ENCODE results near the gene GH2.
A peak's percentile ranks its signal among the peaks of the same experiment; 100 is the strongest.

GH2 gene

GRCh38 chr17:63837962-63838600 is 43.7 kb downstream of the GH2 start:
- DNase-seq (ENCODE audit: low spot score) (no peak), ATAC-seq (ENCODE audit: low read depth) (no peak)
- Histone ChIP-seq H3K27ac (ENCODE audit: poor library complexity, severe bottlenecking) (peak overlapping the region; percentile 69), H3K36me3 (ENCODE audit: low read depth) (peaks cover 38% of the 10 kb centered on the region), H3K27me3 (ENCODE audit: insufficient read depth, poor library complexity, severe bottlenecking) (no peaks in the 10 kb centered on the region), H3K4me3 (ENCODE audit: severe bottlenecking) (no peak overlapping the region), H3K9me3 (ENCODE audit: severe bottlenecking) (no peaks in the 10 kb centered on the region), H3K4me1 (ENCODE audit: insufficient read depth, poor library complexity, severe bottlenecking) (peaks cover 30% of the 10 kb centered on the region)
- no peak for TF ChIP-seq CTCF (IDR thresholded peaks at IDR 0.05; ENCODE audit: poor library complexity, severe bottlenecking)

GRCh38 chr17:63837480-63837879 is 44.3 kb downstream of the GH2 start:
- no peak for ATAC-seq (ENCODE audit: low read depth)
- no peak for TF ChIP-seq CTCF (IDR thresholded peaks at IDR 0.05; ENCODE audit: poor library complexity, severe bottlenecking)
- H3K9me3 ChIP-seq (ENCODE audit: severe bottlenecking): no peaks in the 10 kb centered on the region
- no peaks in the 10 kb centered on the region for H3K27me3 ChIP-seq (ENCODE audit: insufficient read depth, poor library complexity, severe bottlenecking)
- H3K36me3 ChIP-seq (ENCODE audit: low read depth): peaks cover 44% of the 10 kb centered on the region
- peak overlapping the region; percentile 69 for H3K27ac ChIP-seq (ENCODE audit: poor library complexity, severe bottlenecking)
- DNase-seq (ENCODE audit: low spot score): no peak
- H3K4me3 ChIP-seq (ENCODE audit: severe bottlenecking): no peak overlapping the region
- H3K4me1 ChIP-seq (ENCODE audit: insufficient read depth, poor library complexity, severe bottlenecking): peaks cover 30% of the 10 kb centered on the region

GRCh38 chr17:63836811-63837210 is 44.9 kb downstream of the GH2 start:
- Histone ChIP-seq H3K4me1 (ENCODE audit: insufficient read depth, poor library complexity, severe bottlenecking) (peaks cover 30% of the 10 kb centered on the region), H3K4me3 (ENCODE audit: severe bottlenecking) (no peak overlapping the region), H3K27ac (ENCODE audit: poor library complexity, severe bottlenecking) (no peak overlapping the region), H3K27me3 (ENCODE audit: insufficient read depth, poor library complexity, severe bottlenecking) (no peaks in the 10 kb centered on the region), H3K9me3 (ENCODE audit: severe bottlenecking) (no peaks in the 10 kb centered on the region), H3K36me3 (ENCODE audit: low read depth) (peaks cover 51% of the 10 kb centered on the region)
- no peak for TF ChIP-seq CTCF (IDR thresholded peaks at IDR 0.05; ENCODE audit: poor library complexity, severe bottlenecking)
- ATAC-seq (ENCODE audit: low read depth) (no peak), DNase-seq (ENCODE audit: low spot score) (no peak)

- peaks cover 65% of the 10 kb centered on the region for H3K36me3 ChIP-seq (ENCODE audit: low read depth)
- H3K27me3 ChIP-seq (ENCODE audit: insufficient read depth, poor library complexity, severe bottlenecking): no peaks in the 10 kb centered on the region
- H3K4me1 ChIP-seq (ENCODE audit: insufficient read depth, poor library complexity, severe bottlenecking): peaks cover 19% of the 10 kb centered on the region
- H3K9me3 ChIP-seq (ENCODE audit: severe bottlenecking): no peaks in the 10 kb centered on the region
- DNase-seq (ENCODE audit: low spot score) (no peak), ATAC-seq (ENCODE audit: low read depth) (no peak)
- H3K27ac ChIP-seq (ENCODE audit: poor library complexity, severe bottlenecking): no peak overlapping the region
- H3K4me3 ChIP-seq (ENCODE audit: severe bottlenecking): no peak overlapping the region
- TF ChIP-seq CTCF (IDR thresholded peaks at IDR 0.05; ENCODE audit: poor library complexity, severe bottlenecking): peak; percentile 33
These were observed 46.5 kb downstream of the GH2 start for GRCh38 chr17:63835167-63835720.

Data from RWPE2 (cell line).